Effector memory CD4-positive, alpha-beta T cell (primary cell): ENCODE results near the gene TCERG1L.
"Not testable (repeated sequence)": the region's sequence is repeated elsewhere in the genome, so short reads cannot be mapped to it uniquely, and the experiment has no call there.

Experiments
- DNase-seq, 3 donors: peaks; one replicate each; pipeline ENCODE4 v3.0.0-alpha.2; 2020
- H3K27ac ChIP-seq: 2 replicates; pipeline ENCODE4 v1.7.0; 2013; ENCODE audit warnings: mild to moderate bottlenecking, low read length, moderate library complexity; ENCODE audit not compliant: insufficient read depth, poor library complexity, severe bottlenecking
- H3K27me3 ChIP-seq: replicated peaks from 2 replicates; pipeline ENCODE4 v1.7.0; 2013; ENCODE audit warnings: mild to moderate bottlenecking, low read length; ENCODE audit not compliant: insufficient read depth, control insufficient read depth, poor library complexity, severe bottlenecking
- H3K36me3 ChIP-seq: 2 replicates; pipeline ENCODE4 v1.7.0; 2013; ENCODE audit warnings: mild to moderate bottlenecking, low read length, moderate library complexity; ENCODE audit not compliant: control insufficient read depth, insufficient read depth
- H3K4me1 ChIP-seq: 2 replicates; pipeline ENCODE4 v1.7.0; 2013; ENCODE audit warnings: low read length, mild to moderate bottlenecking; ENCODE audit not compliant: control insufficient read depth, insufficient read depth, poor library complexity, severe bottlenecking
- H3K4me3 ChIP-seq: 2 replicates; pipeline ENCODE4 v1.7.0; 2013; ENCODE audit warnings: low read length, low read depth, mild to moderate bottlenecking; ENCODE audit not compliant: insufficient read depth, poor library complexity, severe bottlenecking
- H3K9me3 ChIP-seq: 2 replicates; pipeline ENCODE4 v1.7.0; 2013; ENCODE audit warnings: mild to moderate bottlenecking, low read length, moderate library complexity; ENCODE audit not compliant: control insufficient read depth

TCERG1L gene

DNA sequence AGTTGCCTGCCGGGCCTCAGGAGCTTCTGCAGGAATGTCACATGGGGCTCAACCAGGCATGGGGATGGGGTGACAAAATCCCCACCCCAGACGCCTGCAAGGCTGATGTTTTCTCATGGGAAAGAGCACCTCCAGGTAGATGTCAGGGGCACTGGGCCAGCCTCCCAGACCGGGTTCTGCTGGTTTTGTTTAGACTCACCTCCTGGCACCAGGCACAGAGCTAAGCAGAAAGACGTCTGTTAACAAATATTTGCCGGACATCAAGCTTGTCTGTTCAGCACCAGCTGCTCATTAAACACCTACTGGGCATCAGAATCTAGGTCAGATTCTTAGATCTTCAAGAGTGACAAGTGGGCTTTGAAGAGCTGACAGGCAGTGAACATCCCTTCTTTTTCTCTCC lies 34.9 kb upstream of the TCERG1L start:
- H3K27me3 ChIP-seq: no peaks in the 10 kb centered on the region
- H3K9me3 ChIP-seq: no peaks in the 10 kb centered on the region

DNA sequence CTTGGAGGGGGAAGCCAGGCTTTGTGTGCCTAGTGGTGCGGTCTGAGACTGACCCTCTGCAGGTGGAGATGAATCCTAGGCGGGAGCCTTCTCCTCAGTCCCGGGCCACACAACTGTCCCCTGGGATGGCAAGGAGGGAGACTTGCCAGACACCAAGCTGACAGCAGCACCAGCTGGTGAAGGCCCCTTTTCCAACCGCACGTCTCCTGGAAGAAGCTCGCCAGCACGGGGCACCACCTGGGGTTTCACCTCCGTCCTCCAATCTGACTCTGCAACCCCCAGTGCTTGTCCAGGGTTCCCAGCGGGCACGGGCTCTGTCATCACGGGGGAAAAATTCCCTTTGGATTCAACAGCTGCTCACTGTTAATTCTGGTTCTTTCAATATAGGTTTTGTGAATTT lies 34.2 kb upstream of the TCERG1L start:
- H3K4me1 ChIP-seq: no peaks in the 10 kb centered on the region
- no peaks in the 10 kb centered on the region for H3K9me3 ChIP-seq
- H3K27me3 ChIP-seq: no peaks in the 10 kb centered on the region
- DNase-seq: no peak
- no peak overlapping the region for H3K27ac ChIP-seq
- no peak overlapping the region for H3K4me3 ChIP-seq
- H3K36me3 ChIP-seq: no peaks in the 10 kb centered on the region

More for the DNA sequence above, 34.9 kb upstream of the TCERG1L start:
- no peak for DNase-seq
- Histone ChIP-seq H3K27ac (no peak overlapping the region), H3K4me3 (no peak overlapping the region), H3K4me1 (no peaks in the 10 kb centered on the region), H3K36me3 (no peaks in the 10 kb centered on the region)

DNA sequence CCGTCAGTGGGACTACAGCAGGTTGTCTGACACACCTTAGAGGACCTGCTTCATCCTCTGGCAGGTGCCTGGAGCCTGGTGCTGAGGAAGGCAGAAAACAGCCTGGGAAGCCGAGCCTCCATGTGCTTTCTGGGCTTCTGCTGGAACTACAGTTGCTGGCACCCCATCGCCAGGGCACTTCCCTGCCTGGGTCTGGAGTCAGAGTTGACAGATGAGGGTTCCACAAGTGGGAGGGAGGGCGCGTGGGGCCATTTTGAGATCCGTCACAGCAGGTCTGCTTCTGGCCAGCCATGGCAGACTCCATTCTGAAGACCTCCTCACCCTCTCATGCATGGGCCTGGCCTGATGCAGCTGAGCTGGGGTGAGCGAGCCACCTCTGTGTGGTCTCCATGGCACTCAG lies 33.2 kb upstream of the TCERG1L start:
- no peak overlapping the region for H3K4me3 ChIP-seq
- no peak overlapping the region for H3K27ac ChIP-seq
- H3K36me3 ChIP-seq: no peaks in the 10 kb centered on the region
- H3K27me3 ChIP-seq: no peaks in the 10 kb centered on the region
- H3K4me1 ChIP-seq: no peaks in the 10 kb centered on the region
- no peaks in the 10 kb centered on the region for H3K9me3 ChIP-seq
- DNase-seq: no peak

DNA sequence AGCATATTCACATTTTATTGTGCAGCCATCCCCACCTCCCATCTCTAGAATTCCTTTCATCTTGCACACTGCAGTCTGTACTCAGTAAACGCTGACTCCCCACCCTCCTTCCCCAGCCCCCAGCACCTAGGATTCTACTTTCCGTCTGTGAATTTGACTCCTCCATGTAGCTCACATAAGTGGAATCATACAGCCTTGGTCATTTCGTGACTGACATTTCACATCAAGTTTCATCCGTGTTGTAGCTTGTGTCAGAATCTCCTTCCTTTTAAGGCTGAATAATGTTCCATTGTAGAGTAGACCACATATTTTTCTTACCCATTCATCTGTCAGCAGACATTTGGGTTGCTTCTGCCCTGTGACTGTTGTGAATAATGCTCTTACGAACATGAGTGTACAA lies 26.2 kb upstream of the TCERG1L start:
- Histone ChIP-seq H3K27ac (no peak overlapping the region), H3K4me1 (no peaks in the 10 kb centered on the region), H3K4me3 (no peak overlapping the region), H3K27me3 (no peaks in the 10 kb centered on the region), H3K9me3 (no peaks in the 10 kb centered on the region), H3K36me3 (no peaks in the 10 kb centered on the region)
- no peak for DNase-seq

DNA sequence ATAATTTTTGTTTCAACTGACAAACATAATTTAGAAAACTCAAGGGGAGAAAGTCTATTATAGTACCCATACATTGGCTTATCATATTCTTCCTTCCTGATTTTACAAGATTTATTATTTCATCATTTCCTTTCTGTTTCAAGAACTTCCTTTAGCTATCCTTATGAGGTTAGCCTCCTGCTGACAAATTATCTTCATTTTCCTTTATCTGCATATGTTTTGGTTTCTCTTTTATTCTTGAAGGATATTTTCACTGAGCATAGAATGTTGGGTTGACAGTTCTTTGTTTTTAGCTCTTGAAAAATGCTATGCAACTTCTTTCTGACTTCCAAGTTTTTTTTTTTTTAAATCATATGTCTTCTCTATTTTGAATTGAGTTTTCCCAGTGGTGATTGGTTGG lies 21.3 kb upstream of the TCERG1L start:
- H3K27me3 ChIP-seq: no peaks in the 10 kb centered on the region
- H3K4me1 ChIP-seq: no peaks in the 10 kb centered on the region
- no peak overlapping the region for H3K27ac ChIP-seq
- H3K36me3 ChIP-seq: no peaks in the 10 kb centered on the region
- H3K9me3 ChIP-seq: no peaks in the 10 kb centered on the region
- no peak for DNase-seq
- H3K4me3 ChIP-seq: no peak overlapping the region

DNA sequence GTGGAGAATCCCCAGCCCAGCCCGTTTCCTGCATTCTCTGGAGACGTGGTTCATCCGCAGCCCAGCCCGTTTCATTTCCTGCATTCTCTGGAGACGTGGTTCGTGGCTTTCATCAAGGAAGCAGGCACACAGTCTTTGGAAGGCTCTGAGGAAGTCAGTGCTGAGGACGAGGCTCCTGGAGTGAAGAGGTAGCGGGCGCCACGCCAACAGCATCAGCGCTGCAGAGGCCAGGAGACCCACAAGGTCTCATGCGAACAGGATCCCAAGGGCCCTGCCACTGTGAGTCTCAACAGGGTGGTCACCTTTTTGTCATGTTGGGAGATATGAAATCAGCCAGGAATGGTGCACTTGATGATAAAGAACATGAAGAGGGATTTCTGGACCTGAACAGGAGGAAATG lies 12.4 kb upstream of the TCERG1L start:
- no peaks in the 10 kb centered on the region for H3K4me1 ChIP-seq
- H3K27me3 ChIP-seq: no peaks in the 10 kb centered on the region
- H3K4me3 ChIP-seq: no peak overlapping the region
- H3K9me3 ChIP-seq: no peaks in the 10 kb centered on the region
- no peaks in the 10 kb centered on the region for H3K36me3 ChIP-seq
- DNase-seq: no peak
- no peak overlapping the region for H3K27ac ChIP-seq

DNA sequence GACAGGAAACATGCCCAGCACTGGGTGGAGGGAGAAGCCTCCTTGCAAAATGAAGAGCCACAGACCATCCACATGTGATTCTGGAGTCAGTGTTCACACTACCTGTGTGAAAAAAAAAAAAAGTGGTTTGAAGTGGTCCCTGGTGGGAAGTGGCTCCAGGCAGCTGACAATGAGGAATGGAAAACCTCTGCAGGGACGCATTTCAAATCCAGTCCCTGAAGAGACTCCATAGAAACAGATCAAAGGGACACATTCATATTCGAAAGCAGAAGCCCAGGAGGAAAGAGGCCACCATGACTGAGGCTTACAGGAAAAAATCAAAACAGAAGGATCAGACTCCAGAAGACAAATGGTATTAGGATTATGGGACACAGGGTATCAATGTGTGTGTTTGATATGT lies 11.5 kb upstream of the TCERG1L start:
- DNase-seq: no peak
- no peaks in the 10 kb centered on the region for H3K9me3 ChIP-seq
- H3K27ac ChIP-seq: no peak overlapping the region
- H3K27me3 ChIP-seq: no peaks in the 10 kb centered on the region
- H3K36me3 ChIP-seq: no peaks in the 10 kb centered on the region
- no peaks in the 10 kb centered on the region for H3K4me1 ChIP-seq
- H3K4me3 ChIP-seq: no peak overlapping the region

DNA sequence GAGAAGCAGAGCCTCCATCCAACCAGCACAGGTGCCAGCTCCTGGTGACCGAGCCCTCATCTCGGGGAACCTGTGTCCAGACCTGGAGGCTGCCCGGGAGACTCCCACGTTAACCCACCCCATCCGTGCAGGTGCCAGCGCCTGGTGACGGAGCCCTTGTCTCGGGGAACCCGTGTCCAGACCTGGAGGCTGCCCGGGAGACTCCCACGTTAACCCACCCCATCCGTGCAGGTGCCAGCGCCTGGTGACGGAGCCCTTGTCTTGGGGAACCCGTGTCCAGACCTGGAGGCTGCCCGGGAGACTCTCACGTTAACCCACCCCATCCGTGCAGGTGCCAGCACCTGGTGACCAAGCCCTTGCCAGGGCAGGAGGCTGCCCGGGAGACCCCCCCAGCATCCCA lies 11.1 kb upstream of the TCERG1L start:
- H3K27me3 ChIP-seq, H3K4me1 ChIP-seq, H3K9me3 ChIP-seq, H3K36me3 ChIP-seq, DNase-seq, H3K4me3 ChIP-seq, H3K27ac ChIP-seq: not testable (repeated sequence)

DNA sequence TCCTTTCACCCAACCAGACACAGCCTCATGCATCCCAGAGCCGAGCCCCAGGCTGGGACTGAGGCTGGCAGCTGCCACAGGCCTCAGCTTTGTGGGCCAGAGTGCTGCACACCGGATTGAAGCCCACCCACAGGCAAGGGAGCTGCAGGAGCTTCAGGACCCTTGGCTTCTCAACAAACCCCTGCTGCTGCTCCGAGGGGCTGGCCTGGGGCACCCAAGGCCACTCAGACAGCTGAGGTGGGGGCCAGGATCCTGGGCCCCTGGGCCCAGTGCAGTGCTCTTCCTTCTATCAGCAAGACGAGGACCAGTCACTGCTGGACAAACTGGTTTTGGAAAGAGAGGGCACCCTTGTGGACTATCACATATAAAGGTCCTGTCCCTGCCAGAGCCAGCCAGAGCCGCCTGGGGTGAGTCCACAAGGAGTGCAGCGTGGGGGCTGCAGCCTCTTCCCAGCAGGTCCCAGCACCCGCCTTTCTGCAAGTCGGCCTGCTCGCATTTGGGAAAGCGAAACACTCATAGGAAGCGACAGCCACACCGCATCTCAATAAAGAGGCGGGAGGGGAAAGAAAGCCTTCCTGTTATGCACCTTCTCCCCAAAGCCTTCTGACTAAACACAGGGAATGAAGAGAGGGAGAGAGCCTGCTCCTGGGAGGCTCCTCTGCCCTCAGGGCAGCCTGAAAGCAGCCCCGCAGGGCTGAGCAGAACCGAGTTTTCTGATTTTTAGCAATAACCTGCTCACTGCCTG lies 9.5 kb upstream of the TCERG1L start:
- no peaks in the 10 kb centered on the region for H3K4me1 ChIP-seq
- DNase-seq: no peak
- no peaks in the 10 kb centered on the region for H3K36me3 ChIP-seq
- no peak overlapping the region for H3K27ac ChIP-seq
- H3K9me3 ChIP-seq: no peaks in the 10 kb centered on the region
- no peaks in the 10 kb centered on the region for H3K27me3 ChIP-seq
- H3K4me3 ChIP-seq: no peak overlapping the region

DNA sequence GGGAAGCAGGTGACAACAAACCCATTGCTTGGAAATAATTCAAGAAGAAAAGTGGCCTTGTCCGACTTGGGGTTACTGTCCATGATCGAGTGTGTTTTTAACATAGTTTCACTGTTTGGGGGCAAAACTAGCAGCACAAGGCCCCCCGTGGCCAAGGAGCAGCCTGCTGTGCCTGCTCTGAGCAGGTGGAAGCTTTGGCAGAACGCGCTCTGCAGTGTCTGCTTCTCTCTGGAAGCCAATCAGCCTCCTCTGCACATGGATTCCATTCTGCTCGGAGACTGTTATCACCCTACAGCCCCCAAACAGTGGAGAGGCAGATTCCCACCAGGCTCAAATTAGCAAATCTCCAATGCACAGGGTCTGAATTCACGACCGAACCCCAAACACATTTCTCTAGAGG lies 7.3 kb upstream of the TCERG1L start:
- H3K27ac ChIP-seq: no peak overlapping the region
- H3K4me1 ChIP-seq: no peaks in the 10 kb centered on the region
- no peaks in the 10 kb centered on the region for H3K9me3 ChIP-seq
- no peak for DNase-seq
- H3K27me3 ChIP-seq: no peaks in the 10 kb centered on the region
- H3K36me3 ChIP-seq: no peaks in the 10 kb centered on the region
- H3K4me3 ChIP-seq: no peak overlapping the region
